GM18499 (cell line): ENCODE data around the gene FAM120A.

ENCODE experiments used
- ATAC-seq: cut with Tn5 transposase; IDR thresholded peaks from one replicate; pipeline ENCODE4 v1.9.1; 2021; ENCODE audit warnings: moderate number of reproducible peaks; ENCODE audit not compliant: insufficient read depth, unreplicated experiment

Gene FAM120A

GRCh38 chr9:93588641-93589609, 137.4 kb downstream of the FAM120A start:
- no peak for ATAC-seq

GRCh38 chr9:93589688-93590087, 138.2 kb downstream of the FAM120A start:
- ATAC-seq = no peak

GRCh38 chr9:93590609-93591234, 139.2 kb downstream of the FAM120A start:
- no peak for ATAC-seq

GRCh38 chr9:93591301-93592007, 140.0 kb downstream of the FAM120A start:
- ATAC-seq = no peak

- ATAC-seq = no peak
These were observed 140.6 kb downstream of the FAM120A start for GRCh38 chr9:93592008-93592642.

GRCh38 chr9:93592643-93593021, 141.1 kb downstream of the FAM120A start:
- ATAC-seq = no peak

- ATAC-seq = no peak
These were observed 141.7 kb downstream of the FAM120A start for GRCh38 chr9:93593144-93593658.

- ATAC-seq = no peak
These were observed 142.7 kb downstream of the FAM120A start for GRCh38 chr9:93594041-93594756.

GRCh38 chr9:93595461-93595860, 144.0 kb downstream of the FAM120A start:
- no peak for ATAC-seq

GRCh38 chr9:93595861-93596365, 144.4 kb downstream of the FAM120A start:
- ATAC-seq = no peak

GRCh38 chr9:93596399-93596798, 144.9 kb downstream of the FAM120A start:
- no peak for ATAC-seq

GRCh38 chr9:93597142-93597706, 145.7 kb downstream of the FAM120A start:
- no peak for ATAC-seq

- ATAC-seq = no peak
These were observed 146.6 kb downstream of the FAM120A start for GRCh38 chr9:93597871-93598646.

GRCh38 chr9:93598647-93599241, 147.3 kb downstream of the FAM120A start:
- ATAC-seq = no peak

GRCh38 chr9:93599571-93600403, 148.3 kb downstream of the FAM120A start:
- no peak for ATAC-seq

- no peak for ATAC-seq
These were observed 149.0 kb downstream of the FAM120A start for GRCh38 chr9:93600504-93600903.

- no peak for ATAC-seq
These were observed 149.6 kb downstream of the FAM120A start for GRCh38 chr9:93601063-93601462.
